Astrocyte of the cerebellum (primary cell): Measurements from ENCODE around the gene TARS2.

ENCODE experiments used
- DNase-seq: peaks from one replicate; pipeline ENCODE4 v3.0.0-alpha.2; 2011; ENCODE audit warnings: low read depth
- H3K4me3 ChIP-seq: 2 replicates; pipeline ENCODE4 v1.5.1; 2011; ENCODE audit warnings: mild to moderate bottlenecking, low read depth, low read length, moderate library complexity
- CTCF ChIP-seq: IDR thresholded peaks from 2 replicates; pipeline ENCODE4 v1.5.1; 2012; ENCODE audit warnings: low read length, low read depth, moderate library complexity, mild to moderate bottlenecking; ENCODE audit errors: missing control alignments
- in situ Hi-C: cut with HindIII; loops from 2 replicates; pipeline ENCODE4 v1.10.0; 2017; ENCODE audit warnings: low sequenced_read_pairs

Gene TARS2

GRCh38 chr1:150477733-150478132, 9.5 kb upstream of the TARS2 start:
- no peak for TF ChIP-seq CTCF
- no peak overlapping the region for H3K4me3 ChIP-seq
- DNase-seq = no peak
- in situ Hi-C loops = no loop called here

- DNase-seq = no peak
- in situ Hi-C loops = no loop called here
- TF ChIP-seq CTCF = no peak
- no peak overlapping the region for H3K4me3 ChIP-seq
These were observed 7.8 kb upstream of the TARS2 start for GRCh38 chr1:150479370-150479769.

- no peak for TF ChIP-seq CTCF
- no peak for DNase-seq
These were observed 7.3 kb upstream of the TARS2 start for GRCh38 chr1:150479927-150480352.

GRCh38 chr1:150484431-150484830, 2.8 kb upstream of the TARS2 start:
- no peak for TF ChIP-seq CTCF
- no peak overlapping the region for H3K4me3 ChIP-seq
- in situ Hi-C loops = no loop called here
- no peak for DNase-seq

More at GRCh38 chr1:150479927-150480352, 7.3 kb upstream of the TARS2 start:
- no peak overlapping the region for H3K4me3 ChIP-seq
- in situ Hi-C loops = no loop called here

GRCh38 chr1:150484861-150485260, 2.4 kb upstream of the TARS2 start:
- DNase-seq = no peak
- TF ChIP-seq CTCF = peak; percentile 23
- no peak overlapping the region for H3K4me3 ChIP-seq
- in situ Hi-C loops = no loop called here

- TF ChIP-seq CTCF = no peak
- in situ Hi-C loops = no loop called here
- DNase-seq = no peak
- peak overlapping the region; percentile 67 for H3K4me3 ChIP-seq
These were observed 520 bp downstream of the TARS2 start for GRCh38 chr1:150487763-150488115.

- no peak for DNase-seq
- no peak for TF ChIP-seq CTCF
- in situ Hi-C loops = no loop called here
- H3K4me3 ChIP-seq = no peak overlapping the region
These were observed 6.0 kb downstream of the TARS2 start for GRCh38 chr1:150493175-150493574.
